Skeletal muscle satellite cell (primary cell): ENCODE results near the gene ZNF644.
"Not testable (repeated sequence)": the region's sequence is repeated elsewhere in the genome, so short reads cannot be mapped to it uniquely, and the experiment has no call there.

Experiments
- H3K27me3 ChIP-seq: 2 replicates; pipeline ENCODE4 v1.7.0; 2013; ENCODE audit warnings: low read length; ENCODE audit not compliant: control insufficient read depth, insufficient read depth
- H3K36me3 ChIP-seq: 2 replicates; pipeline ENCODE4 v1.7.0; 2013; ENCODE audit warnings: mild to moderate bottlenecking, control low read depth, low read length; ENCODE audit not compliant: insufficient read depth
- H3K4me1 ChIP-seq: 2 replicates; pipeline ENCODE4 v1.7.0; 2013; ENCODE audit warnings: low read length; ENCODE audit not compliant: control insufficient read depth, insufficient read depth
- H3K4me2 ChIP-seq: 2 replicates; pipeline ENCODE4 v1.7.0; 2013; ENCODE audit warnings: mild to moderate bottlenecking, low read length
- H3K4me3 ChIP-seq: 2 replicates; pipeline ENCODE4 v1.7.0; 2013; ENCODE audit warnings: low read length
- H3K9ac ChIP-seq: 2 replicates; pipeline ENCODE4 v1.7.0; 2013; ENCODE audit warnings: mild to moderate bottlenecking, low read depth, low read length, moderate library complexity
- H3K9me3 ChIP-seq: replicated peaks from 2 replicates; pipeline ENCODE4 v1.7.0; 2013; ENCODE audit warnings: mild to moderate bottlenecking, control low read depth, low read length

Gene ZNF644

GRCh38 chr1:91045284-91045683 is 23.4 kb upstream of the ZNF644 start:
- Histone ChIP-seq H3K27me3 (peaks cover 2% of the 10 kb centered on the region), H3K4me3 (no peak overlapping the region), H3K36me3 (no peaks in the 10 kb centered on the region), H3K9me3 (no peaks in the 10 kb centered on the region), H3K4me1 (no peaks in the 10 kb centered on the region), H3K9ac (no peak overlapping the region), H3K4me2 (no peak overlapping the region)

- not testable (repeated sequence) for H3K9ac ChIP-seq, H3K36me3 ChIP-seq, H3K9me3 ChIP-seq
These were observed 22.9 kb upstream of the ZNF644 start for GRCh38 chr1:91044776-91045175.

GRCh38 chr1:91042372-91042771 is 20.5 kb upstream of the ZNF644 start:
- H3K36me3 ChIP-seq, H3K4me2 ChIP-seq, H3K27me3 ChIP-seq, H3K4me1 ChIP-seq, H3K9ac ChIP-seq, H3K4me3 ChIP-seq, H3K9me3 ChIP-seq: not testable (repeated sequence)

More at GRCh38 chr1:91044776-91045175, 22.9 kb upstream of the ZNF644 start:
- H3K4me2 ChIP-seq, H3K27me3 ChIP-seq, H3K4me3 ChIP-seq, H3K4me1 ChIP-seq: not testable (repeated sequence)

GRCh38 chr1:91038582-91038981 is 16.7 kb upstream of the ZNF644 start:
- Histone ChIP-seq H3K4me1 (no peaks in the 10 kb centered on the region), H3K27me3 (no peaks in the 10 kb centered on the region), H3K9ac (no peak overlapping the region), H3K9me3 (no peaks in the 10 kb centered on the region), H3K4me2 (no peak overlapping the region), H3K36me3 (no peaks in the 10 kb centered on the region), H3K4me3 (no peak overlapping the region)

- Histone ChIP-seq H3K4me3 (no peak overlapping the region), H3K27me3 (peaks cover 11% of the 10 kb centered on the region), H3K36me3 (no peaks in the 10 kb centered on the region), H3K4me2 (no peak overlapping the region), H3K9me3 (no peaks in the 10 kb centered on the region), H3K9ac (no peak overlapping the region), H3K4me1 (no peaks in the 10 kb centered on the region)
These were observed 15.3 kb upstream of the ZNF644 start for GRCh38 chr1:91036894-91037829.

- Histone ChIP-seq H3K4me2 (no peak overlapping the region), H3K9ac (no peak overlapping the region), H3K4me1 (no peaks in the 10 kb centered on the region), H3K4me3 (no peak overlapping the region), H3K27me3 (peaks cover 13% of the 10 kb centered on the region), H3K36me3 (no peaks in the 10 kb centered on the region), H3K9me3 (no peaks in the 10 kb centered on the region)
These were observed 10.5 kb upstream of the ZNF644 start for GRCh38 chr1:91032349-91032748.

- Histone ChIP-seq H3K4me2 (no peak overlapping the region), H3K36me3 (no peaks in the 10 kb centered on the region), H3K9ac (no peak overlapping the region), H3K27me3 (peaks cover 13% of the 10 kb centered on the region), H3K9me3 (no peaks in the 10 kb centered on the region), H3K4me1 (no peaks in the 10 kb centered on the region), H3K4me3 (no peak overlapping the region)
These were observed 9.2 kb upstream of the ZNF644 start for GRCh38 chr1:91031081-91031480.

GRCh38 chr1:91026777-91027176 is 4.9 kb upstream of the ZNF644 start:
- Histone ChIP-seq H3K27me3 (no peaks in the 10 kb centered on the region), H3K9me3 (no peaks in the 10 kb centered on the region), H3K9ac (no peak overlapping the region), H3K4me2 (no peak overlapping the region), H3K4me1 (peaks cover 6% of the 10 kb centered on the region), H3K4me3 (no peak overlapping the region), H3K36me3 (no peaks in the 10 kb centered on the region)

- H3K27me3 ChIP-seq = no peaks in the 10 kb centered on the region
- no peak overlapping the region for H3K9ac ChIP-seq
- H3K9me3 ChIP-seq = no peaks in the 10 kb centered on the region
- H3K36me3 ChIP-seq = no peaks in the 10 kb centered on the region
- no peak overlapping the region for H3K4me2 ChIP-seq
- peaks cover 6% of the 10 kb centered on the region for H3K4me1 ChIP-seq
- H3K4me3 ChIP-seq = no peak overlapping the region
These were observed 4.5 kb upstream of the ZNF644 start for GRCh38 chr1:91026320-91026719.

- H3K36me3 ChIP-seq = no peaks in the 10 kb centered on the region
- H3K4me3 ChIP-seq = no peak overlapping the region
- no peak overlapping the region for H3K9ac ChIP-seq
- no peaks in the 10 kb centered on the region for H3K9me3 ChIP-seq
- peaks cover 11% of the 10 kb centered on the region for H3K4me1 ChIP-seq
- no peaks in the 10 kb centered on the region for H3K27me3 ChIP-seq
- no peak overlapping the region for H3K4me2 ChIP-seq
These were observed 2.8 kb upstream of the ZNF644 start for GRCh38 chr1:91024481-91025119.

GRCh38 chr1:91022518-91022929 is 689 bp upstream of the ZNF644 start:
- Histone ChIP-seq H3K4me2 (peak overlapping the region; percentile 99), H3K9ac (peak overlapping the region; percentile 97), H3K36me3 (peaks cover 7% of the 10 kb centered on the region), H3K4me1 (peaks cover 11% of the 10 kb centered on the region), H3K27me3 (no peaks in the 10 kb centered on the region), H3K9me3 (no peaks in the 10 kb centered on the region), H3K4me3 (peak overlapping the region; percentile 95)
